OCI-LY3 (cell line): ENCODE measurements around the gene EYS.

ENCODE experiments used
- CTCF ChIP-seq: fragments of 200-600, 300-600 bp; sonication (generic); IDR thresholded peaks from 2 replicates; pipeline ENCODE4 v1.5.1; 2014; ENCODE audit warnings: antibody characterized with exemption, low read length, low read depth
- EZH2phosphoT487 ChIP-seq: fragments of 200-600 bp; shearing (Covaris generic); IDR thresholded peaks from 2 replicates; pipeline ENCODE4 v1.6.1; 2018; ENCODE audit warnings: antibody characterized with exemption, mixed run types, low read depth

GRCh38 chr6:63881791-63882190, 1825.2 kb downstream of the EYS start:
- no peak for TF ChIP-seq CTCF
- TF ChIP-seq EZH2phosphoT487, result no peak
